Activated CD8-positive, alpha-beta memory T cell treated with anti-CD3 and anti-CD28 coated beads for 48 hours (primary cell): ENCODE results near the gene MAD1L1.
A peak's percentile ranks its signal among the peaks of the same experiment; 100 is the strongest.
"Not testable (repeated sequence)": the region's sequence is repeated elsewhere in the genome, so short reads cannot be mapped to it uniquely, and the experiment has no call there.

Experiments used
- DNase-seq, 3 experiments: peaks; one replicate each; pipeline ENCODE4 v3.0.0-alpha.2; 2020; ENCODE audit warnings: low read depth in 2 of 3, low spot score in 2 of 3

Gene MAD1L1

GRCh38 chr7:2232766-2233520 is at the start of gene MAD1L1:
TSS of gene MAD1L1 (minus strand) at chr7:2232945. CDS start at chr7:2230133, 2,812 bp downstream.
- peak; percentile 70 to 83 (median 75) for DNase-seq

- no peak for DNase-seq
These were observed 49.5 kb upstream of the MAD1L1 start for GRCh38 chr7:2282185-2282751.

DNA sequence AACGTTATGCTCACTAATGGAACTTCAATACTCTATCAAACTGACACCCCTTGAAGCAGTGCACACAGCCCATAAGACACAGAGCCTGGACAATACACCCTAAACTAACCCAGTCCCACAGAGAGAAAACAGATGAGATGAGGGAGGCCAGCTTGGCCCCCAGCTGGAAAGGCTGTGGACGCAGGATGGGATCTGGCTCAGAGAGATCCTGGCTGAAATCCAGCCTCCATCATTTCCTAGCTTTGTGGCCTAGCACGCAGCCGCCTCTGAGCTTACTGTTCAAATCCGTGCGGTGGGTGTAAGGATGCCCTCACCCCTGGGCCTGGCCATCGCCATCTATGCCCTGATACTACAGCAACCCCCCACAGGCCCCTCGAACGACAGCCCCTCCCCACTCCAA is 48.8 kb upstream of the MAD1L1 start:
- DNase-seq = no peak

- DNase-seq = no peak
These were observed 47.7 kb upstream of the MAD1L1 start for GRCh38 chr7:2280424-2280823.

- DNase-seq = no peak
These were observed 47.2 kb upstream of the MAD1L1 start for GRCh38 chr7:2279896-2280295.

GRCh38 chr7:2278026-2278425 is 45.3 kb upstream of the MAD1L1 start:
- DNase-seq = no peak

GRCh38 chr7:2276107-2276506 is 43.4 kb upstream of the MAD1L1 start:
- DNase-seq = no peak

- no peak for DNase-seq
These were observed 42.4 kb upstream of the MAD1L1 start for GRCh38 chr7:2275101-2275500.

- DNase-seq = no peak
These were observed 41.9 kb upstream of the MAD1L1 start for GRCh38 chr7:2274666-2275065.

DNA sequence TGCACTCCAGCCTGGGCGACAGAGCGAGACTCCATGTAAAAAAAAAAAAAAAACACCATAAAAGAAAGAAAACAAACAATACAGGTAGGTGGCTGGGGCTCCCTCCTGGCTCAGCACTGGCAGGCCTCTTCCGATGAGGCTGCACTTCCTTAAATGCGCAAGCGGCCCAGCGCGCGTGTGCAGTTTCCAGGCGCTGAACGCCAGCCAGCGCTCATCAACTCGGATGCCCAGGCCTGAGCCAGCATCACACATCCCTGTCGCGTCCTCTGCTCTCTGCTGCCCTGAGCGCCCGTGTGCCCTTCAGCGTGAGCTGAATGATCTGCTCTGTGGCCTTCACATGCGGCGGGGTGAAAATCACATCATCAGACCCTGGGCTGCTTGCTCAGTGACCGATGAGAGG is 41.1 kb upstream of the MAD1L1 start:
- DNase-seq = no peak

DNA sequence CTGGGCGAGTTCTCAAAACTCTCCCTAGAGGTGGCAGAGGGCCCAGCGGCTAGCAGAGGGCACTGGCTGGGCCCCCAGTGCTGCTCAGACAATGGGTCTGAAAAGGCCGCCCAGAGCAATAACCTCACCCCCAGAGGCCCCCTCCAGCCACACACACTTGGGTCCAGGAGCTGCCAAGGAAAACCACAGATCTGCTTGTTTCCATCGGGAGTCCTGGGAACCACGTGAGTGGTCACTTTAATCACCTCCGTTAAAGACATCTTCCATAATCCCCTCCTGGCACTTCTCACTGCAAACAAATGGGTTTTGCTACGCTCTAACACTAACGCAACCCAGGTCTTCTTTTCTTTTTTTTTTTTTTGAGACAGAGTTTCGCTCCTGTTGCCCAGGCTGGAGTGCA is 39.3 kb upstream of the MAD1L1 start:
- no peak for DNase-seq

- no peak for DNase-seq
These were observed 38.7 kb upstream of the MAD1L1 start for GRCh38 chr7:2271273-2272026.

GRCh38 chr7:2270495-2270894 is 37.8 kb upstream of the MAD1L1 start:
- DNase-seq = no peak

DNA sequence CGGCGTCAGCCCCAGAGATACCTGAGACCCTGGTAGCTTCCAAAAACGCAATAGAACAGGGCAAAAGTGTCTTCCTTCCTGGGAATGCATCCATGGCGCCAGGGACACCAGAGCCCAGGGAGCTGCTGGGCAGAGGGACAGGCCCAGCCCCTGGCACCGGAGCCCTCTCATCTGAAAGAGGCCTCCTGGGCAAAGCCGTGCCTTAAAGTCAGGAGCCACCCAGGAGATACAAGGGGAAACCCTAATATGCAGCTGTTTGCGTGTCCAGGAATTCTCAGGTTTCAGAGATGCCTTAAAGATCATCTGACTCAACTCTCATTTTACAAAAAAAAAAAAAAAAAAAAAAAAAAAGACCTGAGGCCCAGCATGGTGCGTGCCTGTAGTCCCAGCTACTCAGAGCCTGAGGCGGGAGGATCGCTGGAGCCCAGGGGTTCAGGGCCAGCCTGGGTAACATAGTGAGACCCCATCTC is 37.3 kb upstream of the MAD1L1 start:
- no peak for DNase-seq

GRCh38 chr7:2269089-2269990 is 36.6 kb upstream of the MAD1L1 start:
- not testable (repeated sequence) for DNase-seq

DNA sequence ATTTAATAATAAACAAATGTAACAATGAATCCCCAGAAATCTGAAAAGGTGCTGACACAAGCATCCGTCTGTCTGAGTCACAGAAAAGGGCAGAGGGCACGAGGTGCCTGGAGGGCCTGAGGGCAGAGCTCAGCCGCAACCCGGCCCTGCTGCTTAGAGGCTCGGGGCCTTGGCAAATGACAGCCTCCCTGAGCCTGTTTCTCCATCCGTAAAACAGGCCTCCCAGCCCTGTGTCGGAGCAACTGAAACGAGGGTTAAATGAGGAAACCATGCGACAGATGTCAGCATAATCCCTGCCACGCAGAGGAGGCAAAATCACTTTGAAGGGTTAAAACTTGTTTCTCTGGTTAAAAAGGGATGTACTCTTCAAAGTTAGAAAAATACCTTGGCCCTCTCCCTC is 34.2 kb upstream of the MAD1L1 start:
- DNase-seq = no peak

GRCh38 chr7:2264158-2264557 is 31.4 kb upstream of the MAD1L1 start:
- DNase-seq = no peak

DNA sequence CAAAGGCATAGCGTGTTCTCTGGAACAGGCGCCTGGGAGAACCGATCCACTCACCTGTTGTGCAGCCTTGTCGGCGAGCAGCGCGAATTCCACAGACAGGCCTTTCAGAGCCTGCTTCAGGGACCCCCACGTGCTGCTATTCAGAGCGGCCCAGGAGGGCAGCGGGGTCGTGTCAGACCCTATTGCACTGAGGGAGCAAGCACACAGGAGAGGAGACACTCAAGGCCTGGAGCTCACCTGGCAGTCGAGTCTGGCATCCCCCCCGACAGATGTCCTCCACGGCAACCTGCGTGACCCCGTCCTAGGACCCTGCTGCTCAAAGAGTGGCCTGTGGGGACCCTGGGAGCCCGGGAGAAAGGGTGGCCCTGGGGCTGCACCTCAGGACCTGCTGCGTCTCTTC is 30.4 kb upstream of the MAD1L1 start:
- no peak for DNase-seq

GRCh38 chr7:2261611-2262010 is 28.9 kb upstream of the MAD1L1 start:
- DNase-seq = no peak

DNA sequence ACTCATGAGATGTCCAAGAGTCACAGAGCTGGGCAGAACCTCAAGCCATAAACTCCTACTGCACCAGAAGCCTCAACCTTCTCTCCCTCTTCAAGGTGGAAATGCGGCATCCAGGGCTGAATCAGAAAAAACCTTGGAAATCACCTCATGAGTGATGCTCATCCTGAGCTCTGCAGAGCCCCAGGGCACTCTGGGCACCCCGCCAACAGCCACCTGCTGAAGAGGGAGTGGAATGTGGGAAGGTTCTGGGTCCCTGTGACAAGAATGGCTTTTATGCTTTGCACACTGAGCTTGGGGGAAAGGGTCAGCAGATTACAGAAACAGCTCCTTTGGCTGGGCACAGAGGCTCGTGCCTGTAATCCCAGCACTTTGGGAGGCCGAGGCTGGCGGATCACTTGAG is 28.1 kb upstream of the MAD1L1 start:
- no peak for DNase-seq

GRCh38 chr7:2259480-2259879 is 26.7 kb upstream of the MAD1L1 start:
- no peak for DNase-seq
